K562 (cell line): Measurements from ENCODE around the gene RNF141. TPM values are rescaled to one million over a fixed set of nuclear protein-coding genes. Genes with fewer than 3 reads are reported as not detected.

ENCODE experiments used
- ATAC-seq: fragments of 200-7000 bp; cut with Tn5 transposase; 3 replicates; pipeline ENCODE4 v1.9.1; 2020; ENCODE audit warnings: moderate library complexity
- BruUV-seq: library from RNA; stranded (reverse); fragments of 400-500 nt; replicated peaks from 2 replicates; lab custom pipeline; 2021; lab: Mats Ljungman, UMichigan
- CTCF ChIA-PET: fragments of 300-600 bp; formaldehyde crosslinking; extraction: SDS; loops from one replicate; lab custom pipeline; 2021; ENCODE audit warnings: low intra/inter-chr PET ratio; lab: Yijun Ruan, JAX
- POLR2A ChIA-PET: fragments of 300-600, 350-650 bp; sonication (Branson Sonifier 250); formaldehyde crosslinking; extraction: SDS; loops from one replicate; lab custom pipeline; 2021; ENCODE audit warnings: antibody characterized with exemption, inconsistent platforms; lab: Yijun Ruan, JAX
- DNase-seq, 4 experiments: peaks; one replicate each; pipeline versions ENCODE4 v3.0.0 to v3.0.0-alpha.2; 2011 to 2018; ENCODE audit warnings: low spot score in 3 of 4, mixed read lengths in 3 of 4; ENCODE audit errors: extremely low read depth in 1 of 4
- FAIRE-seq: peaks from 2 replicates; lab custom pipeline; 2011; peaks lifted over from hg19 to GRCh38; lab: Jason Lieb, UNC
- H2AFZ ChIP-seq: 2 replicates; pipeline ENCODE4 v1.6.0; 2011; ENCODE audit warnings: low read depth, low read length, control low read depth, inconsistent platforms
- H3K27ac ChIP-seq: fragments of 200-600 bp; 3 replicates; pipeline ENCODE4 v1.8.0; 2011; ENCODE audit warnings: low read depth, mild to moderate bottlenecking, control low read depth, inconsistent platforms, low read length, moderate library complexity, mixed read lengths; ENCODE audit errors: extremely low read depth
- H3K27me3 ChIP-seq, 2 experiments: fragments of 300-600 bp in 1 of 2; 2 replicates in 1 of 2; 3 replicates in 1 of 2; pipeline versions ENCODE4 v1.6.0 to v1.8.0; 2011; ENCODE audit warnings: inconsistent platforms in 2 of 2, low read length in 2 of 2, mild to moderate bottlenecking in 1 of 2, mixed read lengths in 1 of 2, moderate library complexity in 1 of 2; ENCODE audit not compliant: control insufficient read depth in 2 of 2, insufficient read depth in 2 of 2
- H3K36me3 ChIP-seq: fragments of 300-600 bp; 3 replicates; pipeline ENCODE4 v1.8.0; 2011; ENCODE audit warnings: mild to moderate bottlenecking, low read length, inconsistent platforms; ENCODE audit not compliant: control insufficient read depth, insufficient read depth
- H3K4me1 ChIP-seq, 2 experiments: fragments of 200-600 bp in 1 of 2; replicated peaks in 1 of 2; 2 replicates in 1 of 2; 3 replicates in 1 of 2; pipeline versions ENCODE4 v1.5.1 to v1.8.0; 2011; ENCODE audit warnings: inconsistent platforms in 2 of 2, low read length in 2 of 2, mild to moderate bottlenecking in 1 of 2, mixed read lengths in 1 of 2, moderate library complexity in 1 of 2; ENCODE audit not compliant: control insufficient read depth in 2 of 2, insufficient read depth in 2 of 2
- H3K4me2 ChIP-seq: 2 replicates; pipeline ENCODE4 v1.6.1; 2011; ENCODE audit warnings: low read length, control low read depth, inconsistent platforms, mixed read lengths; ENCODE audit not compliant: insufficient read depth
- H3K4me3 ChIP-seq: fragments of 200-600 bp; sonication (generic), shearing (Covaris generic); 2 replicates; pipeline ENCODE4 v1.5.1; 2016; ENCODE audit warnings: control low read depth, inconsistent platforms
- H3K79me2 ChIP-seq: fragments of 200-600 bp; 3 replicates; pipeline ENCODE4 v1.8.0; 2011; ENCODE audit warnings: low read length, inconsistent platforms; ENCODE audit not compliant: control insufficient read depth, insufficient read depth
- H3K9ac ChIP-seq, 2 experiments: 2 replicates each; pipeline versions ENCODE4 v1.6.0 to v1.6.1; 2011; ENCODE audit warnings: low read depth in 2 of 2, low read length in 2 of 2, control low read depth in 1 of 2, inconsistent platforms in 1 of 2, mild to moderate bottlenecking in 1 of 2, mixed read lengths in 1 of 2; ENCODE audit not compliant: insufficient read depth in 1 of 2
- H3K9me1 ChIP-seq: one replicate; pipeline ENCODE4 v1.6.0; 2011; ENCODE audit warnings: inconsistent platforms, mild to moderate bottlenecking, low read length, moderate library complexity; ENCODE audit not compliant: control insufficient read depth, insufficient read depth
- H3K9me3 ChIP-seq: replicated peaks from 2 replicates; pipeline ENCODE4 v1.5.1; 2011; ENCODE audit warnings: low read depth, low read length, inconsistent platforms; ENCODE audit not compliant: control insufficient read depth, insufficient read depth
- H4K20me1 ChIP-seq: replicated peaks from 2 replicates; pipeline ENCODE4 v1.6.1; 2011; ENCODE audit warnings: low read length, inconsistent platforms, mixed read lengths; ENCODE audit not compliant: control insufficient read depth, insufficient read depth
- EP400 ChIP-seq: fragments of 450-650 bp; IDR thresholded peaks from 2 replicates; pipeline ENCODE4 v1.6.1; 2017; ENCODE audit warnings: antibody characterized with exemption, mild to moderate bottlenecking, moderate library complexity
- NFIX ChIP-seq: fragments of 250-450 bp; sonication (Bioruptor Pico); IDR thresholded peaks from 2 replicates; pipeline ENCODE4 v1.4.0; 2020; ENCODE audit warnings: low read depth, mild to moderate bottlenecking, moderate library complexity
- TCF7L2 ChIP-seq: fragments of 150-350 bp; IDR thresholded peaks from 2 replicates; pipeline ENCODE4 v1.6.1; 2016; ENCODE audit warnings: low read depth, mild to moderate bottlenecking, low read length, moderate library complexity
- ZFX ChIP-seq: sonication (generic); formaldehyde crosslinking; IDR thresholded peaks from 2 replicates; pipeline ENCODE4 v1.8.0; 2022; ENCODE audit warnings: mild to moderate bottlenecking, missing genetic modification reagents, moderate library complexity
- ZNF217 ChIP-seq: sonication (generic); formaldehyde crosslinking; IDR thresholded peaks from 2 replicates; pipeline ENCODE4 v1.8.0; 2022; ENCODE audit warnings: mild to moderate bottlenecking, missing genetic modification reagents
- ZNF584 ChIP-seq: fragments of 200-800 bp; sonication (Bioruptor generic); IDR thresholded peaks from 2 replicates; pipeline ENCODE4 v1.6.1; 2016; ENCODE audit warnings: low read depth, mild to moderate bottlenecking, missing genetic modification characterization, missing compliant biosample characterization
- WGBS: fragments of 100-300 bp; shearing (Covaris generic); methylation state at CpG from one replicate; pipeline ENCODE4 v1.1.6; 2016; ENCODE audit warnings: low coverage, mixed read lengths; ENCODE audit not compliant: insufficient coverage; ENCODE audit errors: missing lambda C conversion rate; 5-methylcytosine and 5-hydroxymethylcytosine counted together
- in situ Hi-C: fragments of 300-500 bp; cut with MboI; formaldehyde crosslinking; loops from 4 replicates; pipeline ENCODE4 v1.15.0; 2018; ENCODE audit warnings: inconsistent platforms, mixed read lengths
- intact Hi-C: fragments of 100-400 bp; cut with micrococcal nuclease; formaldehyde crosslinking; loops from 2 replicates; pipeline ENCODE4 v1.14.2; 2022
- polyA plus RNA-seq, 8 experiments: library from polyadenylated mRNA; depleted of rRNA in 4 of 8; stranded (reverse) in 5 of 8; unstranded in 3 of 8; fragments of >200 nt; fragmentation: Nextera tagmentation in 2 of 8; fragmentation: Illumina TruSeq in 1 of 8; extraction: Ambion mirVana in 2 of 8; extraction: Trizol in 1 of 8; gene quantifications; 2 replicates each; pipeline versions ENCODE4 v1.2.1 to v1.2.3, GENCODE V29; 2011 to 2014; ENCODE audit warnings: inconsistent platforms in 1 of 8, missing spikeins in 1 of 8
- total RNA-seq, 7 experiments: library from RNA; depleted of rRNA in 6 of 7; stranded (reverse); fragments of >200 nt in 6 of 7; fragmentation: Illumina TruSeq in 2 of 7; extraction: Trizol in 2 of 7; gene quantifications; 2 replicates each; pipeline versions ENCODE4 v1.2.1 to v1.2.3, GENCODE V29; 2011 to 2021; ENCODE audit warnings: low replicate concordance in 1 of 7
- TF ChIP-seq, protein P1 (sequence below): sonication (generic); formaldehyde crosslinking; IDR thresholded peaks from 2 replicates; pipeline ENCODE4 v1.4.0; 2020; ENCODE audit warnings: mild to moderate bottlenecking, missing genetic modification reagents
- TF ChIP-seq, protein P2 (sequence below): fragments of 450-650 bp; IDR thresholded peaks from 2 replicates; pipeline ENCODE4 v1.6.1; 2016; ENCODE audit warnings: low read depth
- TF ChIP-seq, protein P3 (sequence below), 2 experiments: fragments of 250-450 bp in 1 of 2; fragments of 450-650 bp in 1 of 2; sonication (Bioruptor Pico) in 1 of 2; IDR thresholded peaks; 2 replicates each; pipeline versions ENCODE4 v1.6.1 to v1.8.0; 2016 to 2021; ENCODE audit warnings: mild to moderate bottlenecking in 2 of 2, moderate library complexity in 2 of 2, missing compliant biosample characterization in 1 of 2, missing genetic modification characterization in 1 of 2
- TF ChIP-seq, protein P4 (sequence below): fragments of 250-450 bp; sonication (Bioruptor Pico); IDR thresholded peaks from 2 replicates; pipeline ENCODE4 v1.9.0; 2021; ENCODE audit warnings: mild to moderate bottlenecking

Gene RNF141
- total and polyA plus RNA-seq, 9 of the 15 experiments (the other 6 are each of a cell fraction or from before 2014, with no cell fraction given), result 9.7 to 51.9 (median 18.9) TPM

DNA sequence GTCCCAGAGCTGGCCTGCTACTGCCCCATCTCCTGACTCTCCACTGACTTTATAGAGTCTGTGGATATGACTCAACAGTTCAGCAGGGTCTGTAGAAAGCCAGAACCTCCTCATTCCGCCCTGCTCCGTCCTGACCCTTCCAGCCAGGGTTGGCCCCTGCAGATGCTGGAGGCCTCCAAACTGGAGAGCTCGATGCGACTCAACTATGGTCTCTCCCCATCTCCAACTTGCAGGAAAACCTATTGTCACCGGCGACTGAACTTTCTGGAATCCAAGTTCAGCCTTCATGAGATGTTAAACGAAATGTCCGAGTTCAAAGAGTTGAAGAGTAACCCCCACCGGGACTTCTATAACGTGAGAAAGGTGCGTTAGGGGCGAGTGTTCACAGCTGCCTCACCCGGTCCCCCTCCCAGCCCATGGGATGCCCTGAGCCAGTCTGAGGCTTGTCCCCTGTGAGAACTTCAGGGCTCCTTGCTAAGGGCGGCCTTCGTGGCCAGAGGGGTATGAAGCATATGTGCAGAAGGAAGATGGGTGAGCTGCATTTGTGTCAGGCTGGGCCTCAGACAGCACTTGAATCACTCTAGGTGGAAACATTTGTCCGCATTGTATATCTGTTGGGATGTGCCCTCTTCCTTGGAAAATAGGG, 53.9 kb downstream of the RNF141 start:
- FAIRE-seq (no peak), DNase-seq (no peak), ATAC-seq (no peak)
- no peak overlapping the region for H3K4me3 ChIP-seq
- H4K20me1 ChIP-seq, result no peaks in the 10 kb centered on the region
- peaks cover 77% of the 10 kb centered on the region for H3K36me3 ChIP-seq
- H3K27ac ChIP-seq, result no peak overlapping the region
- no peaks in the 10 kb centered on the region for H3K27me3 ChIP-seq
- 88% methylated on average over 16 of the region's 16 CpGs for WGBS
- CTCF ChIA-PET, result no interaction called here
- H3K9me3 ChIP-seq, result no peaks in the 10 kb centered on the region
- POLR2A ChIA-PET, result interaction anchor here (1.1 to 1.8 kb wide), 2 partner anchors 8 to 27 kb away, joined by 3 to 6 read pairs; no protein-coding TSS in a partner anchor
- peaks cover 7 to 16% of the 10 kb centered on the region in 2 experiments; a peak in 4 of 5 replicates for H3K4me1 ChIP-seq
- in situ Hi-C loops, result no loop called here
- H2AFZ ChIP-seq, result no peak overlapping the region
- no peak overlapping the region for H3K9ac ChIP-seq
- no TSS peak for BruUV-seq
- H3K79me2 ChIP-seq, result no peaks in the 10 kb centered on the region
- intact Hi-C loops, result no loop called here
- no peak overlapping the region for H3K4me2 ChIP-seq
- no peaks in the 10 kb centered on the region for H3K9me1 ChIP-seq
- no peak for TF ChIP-seq EP400
- TF ChIP-seq ZFX, result no peak
- TF ChIP-seq ZNF584 (CRISPR knock-in tag), result no peak
- no peak for TF ChIP-seq NFIX (CRISPR knock-in tag)
- TF ChIP-seq, protein P1, sequence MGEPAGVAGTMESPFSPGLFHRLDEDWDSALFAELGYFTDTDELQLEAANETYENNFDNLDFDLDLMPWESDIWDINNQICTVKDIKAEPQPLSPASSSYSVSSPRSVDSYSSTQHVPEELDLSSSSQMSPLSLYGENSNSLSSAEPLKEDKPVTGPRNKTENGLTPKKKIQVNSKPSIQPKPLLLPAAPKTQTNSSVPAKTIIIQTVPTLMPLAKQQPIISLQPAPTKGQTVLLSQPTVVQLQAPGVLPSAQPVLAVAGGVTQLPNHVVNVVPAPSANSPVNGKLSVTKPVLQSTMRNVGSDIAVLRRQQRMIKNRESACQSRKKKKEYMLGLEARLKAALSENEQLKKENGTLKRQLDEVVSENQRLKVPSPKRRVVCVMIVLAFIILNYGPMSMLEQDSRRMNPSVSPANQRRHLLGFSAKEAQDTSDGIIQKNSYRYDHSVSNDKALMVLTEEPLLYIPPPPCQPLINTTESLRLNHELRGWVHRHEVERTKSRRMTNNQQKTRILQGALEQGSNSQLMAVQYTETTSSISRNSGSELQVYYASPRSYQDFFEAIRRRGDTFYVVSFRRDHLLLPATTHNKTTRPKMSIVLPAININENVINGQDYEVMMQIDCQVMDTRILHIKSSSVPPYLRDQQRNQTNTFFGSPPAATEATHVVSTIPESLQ (CRISPR knock-in tag), result no peak
- TF ChIP-seq ZNF217, result no peak
- TF ChIP-seq, protein P2, sequence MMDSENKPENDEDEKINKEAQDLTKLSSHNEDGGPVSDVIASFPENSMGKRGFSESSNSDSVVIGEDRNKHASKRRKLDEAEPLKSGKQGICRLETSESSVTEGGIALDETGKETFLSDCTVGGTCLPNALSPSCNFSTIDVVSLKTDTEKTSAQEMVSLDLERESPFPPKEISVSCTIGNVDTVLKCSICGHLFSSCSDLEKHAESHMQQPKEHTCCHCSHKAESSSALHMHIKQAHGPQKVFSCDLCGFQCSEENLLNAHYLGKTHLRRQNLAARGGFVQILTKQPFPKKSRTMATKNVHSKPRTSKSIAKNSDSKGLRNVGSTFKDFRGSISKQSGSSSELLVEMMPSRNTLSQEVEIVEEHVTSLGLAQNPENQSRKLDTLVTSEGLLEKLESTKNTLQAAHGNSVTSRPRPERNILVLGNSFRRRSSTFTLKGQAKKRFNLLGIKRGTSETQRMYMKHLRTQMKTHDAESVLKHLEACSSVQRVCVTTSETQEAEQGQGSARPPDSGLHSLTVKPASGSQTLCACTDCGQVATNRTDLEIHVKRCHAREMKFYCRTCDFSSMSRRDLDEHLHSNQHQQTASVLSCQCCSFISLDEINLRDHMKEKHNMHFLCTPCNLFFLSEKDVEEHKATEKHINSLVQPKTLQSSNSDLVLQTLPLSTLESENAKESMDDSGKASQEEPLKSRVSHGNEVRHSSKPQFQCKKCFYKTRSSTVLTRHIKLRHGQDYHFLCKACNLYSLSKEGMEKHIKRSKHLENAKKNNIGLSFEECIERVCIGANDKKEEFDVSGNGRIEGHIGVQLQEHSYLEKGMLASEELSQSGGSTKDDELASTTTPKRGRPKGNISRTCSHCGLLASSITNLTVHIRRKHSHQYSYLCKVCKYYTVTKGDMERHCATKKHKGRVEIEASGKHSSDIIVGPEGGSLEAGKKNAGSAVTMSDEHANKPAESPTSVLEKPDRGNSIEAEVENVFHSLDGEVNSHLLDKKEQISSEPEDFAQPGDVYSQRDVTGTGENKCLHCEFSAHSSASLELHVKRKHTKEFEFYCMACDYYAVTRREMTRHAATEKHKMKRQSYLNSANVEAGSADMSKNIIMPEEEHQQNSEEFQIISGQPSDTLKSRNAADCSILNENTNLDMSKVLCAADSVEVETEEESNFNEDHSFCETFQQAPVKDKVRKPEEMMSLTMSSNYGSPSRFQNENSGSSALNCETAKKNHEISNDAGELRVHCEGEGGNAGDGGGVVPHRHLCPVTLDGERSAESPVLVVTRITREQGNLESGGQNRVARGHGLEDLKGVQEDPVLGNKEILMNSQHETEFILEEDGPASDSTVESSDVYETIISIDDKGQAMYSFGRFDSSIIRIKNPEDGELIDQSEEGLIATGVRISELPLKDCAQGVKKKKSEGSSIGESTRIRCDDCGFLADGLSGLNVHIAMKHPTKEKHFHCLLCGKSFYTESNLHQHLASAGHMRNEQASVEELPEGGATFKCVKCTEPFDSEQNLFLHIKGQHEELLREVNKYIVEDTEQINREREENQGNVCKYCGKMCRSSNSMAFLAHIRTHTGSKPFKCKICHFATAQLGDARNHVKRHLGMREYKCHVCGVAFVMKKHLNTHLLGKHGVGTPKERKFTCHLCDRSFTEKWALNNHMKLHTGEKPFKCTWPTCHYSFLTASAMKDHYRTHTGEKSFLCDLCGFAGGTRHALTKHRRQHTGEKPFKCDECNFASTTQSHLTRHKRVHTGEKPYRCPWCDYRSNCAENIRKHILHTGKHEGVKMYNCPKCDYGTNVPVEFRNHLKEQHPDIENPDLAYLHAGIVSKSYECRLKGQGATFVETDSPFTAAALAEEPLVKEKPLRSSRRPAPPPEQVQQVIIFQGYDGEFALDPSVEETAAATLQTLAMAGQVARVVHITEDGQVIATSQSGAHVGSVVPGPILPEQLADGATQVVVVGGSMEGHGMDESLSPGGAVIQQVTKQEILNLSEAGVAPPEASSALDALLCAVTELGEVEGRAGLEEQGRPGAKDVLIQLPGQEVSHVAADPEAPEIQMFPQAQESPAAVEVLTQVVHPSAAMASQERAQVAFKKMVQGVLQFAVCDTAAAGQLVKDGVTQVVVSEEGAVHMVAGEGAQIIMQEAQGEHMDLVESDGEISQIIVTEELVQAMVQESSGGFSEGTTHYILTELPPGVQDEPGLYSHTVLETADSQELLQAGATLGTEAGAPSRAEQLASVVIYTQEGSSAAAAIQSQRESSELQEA, result no peak
- TF ChIP-seq TCF7L2, result no peak
- TF ChIP-seq, protein P3, sequence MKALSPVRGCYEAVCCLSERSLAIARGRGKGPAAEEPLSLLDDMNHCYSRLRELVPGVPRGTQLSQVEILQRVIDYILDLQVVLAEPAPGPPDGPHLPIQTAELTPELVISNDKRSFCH (CRISPR knock-in tag; IDR thresholded peaks at IDR 0.05), result no peak
- TF ChIP-seq, protein P3 (tag; IDR thresholded peaks at IDR 0.05), result no peak
- TF ChIP-seq, protein P4, sequence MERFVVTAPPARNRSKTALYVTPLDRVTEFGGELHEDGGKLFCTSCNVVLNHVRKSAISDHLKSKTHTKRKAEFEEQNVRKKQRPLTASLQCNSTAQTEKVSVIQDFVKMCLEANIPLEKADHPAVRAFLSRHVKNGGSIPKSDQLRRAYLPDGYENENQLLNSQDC (CRISPR knock-in tag), result no peak
